ENCODE data around the gene IL13.

GRCh38 chr5:132653716-132654115 is 4.3 kb upstream of the IL13 start:
- TF ChIP-seq YY1 (IDR thresholded peaks at IDR 0.05; ENCODE audit: low read depth) = no peak
- TF ChIP-seq TAF1 (IDR thresholded peaks at IDR 0.05; ENCODE audit: low read depth) = no peak
- TF ChIP-seq FOXM1 (IDR thresholded peaks at IDR 0.05; ENCODE audit: borderline replicate concordance, low read depth) = no peak
